NB4 (cell line): ENCODE results near the gene LRIG3.
"Not testable (repeated sequence)": the region's sequence is repeated elsewhere in the genome, so short reads cannot be mapped to it uniquely, and the experiment has no call there.

Source experiments
- POLR2A ChIP-seq: IDR thresholded peaks from 2 replicates; pipeline ENCODE4 v1.6.1; 2011; ENCODE audit warnings: mild to moderate bottlenecking; ENCODE audit not compliant: insufficient read length; ENCODE audit errors: extremely low read depth
- TF ChIP-seq, protein P1 (sequence below): IDR thresholded peaks from one replicate; pipeline ENCODE4 v1.5.1; 2012; ENCODE audit warnings: low read depth, low read length
- TF ChIP-seq, protein P2 (sequence below): IDR thresholded peaks from 2 replicates; pipeline ENCODE4 v1.6.1; 2011; ENCODE audit warnings: low read depth, low read length

DNA sequence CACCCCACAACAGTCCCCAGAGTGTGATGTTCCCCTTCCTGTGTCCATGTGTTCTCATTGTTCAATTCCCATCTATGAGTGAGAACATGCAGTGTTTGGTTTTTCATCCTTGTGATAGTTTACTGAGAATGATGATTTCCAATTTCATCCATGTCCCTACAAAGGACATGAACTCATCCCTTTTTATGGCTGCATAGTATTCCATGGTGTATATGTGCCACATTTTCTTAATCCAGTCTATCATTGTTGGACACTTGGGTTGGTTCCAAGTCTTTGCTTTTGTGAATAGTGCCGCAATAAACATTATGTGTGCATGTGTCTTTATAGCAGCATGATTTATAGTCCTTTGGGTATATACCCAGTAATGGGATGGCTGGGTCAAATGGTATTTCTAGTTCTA lies 17.6 kb downstream of the LRIG3 start:
- TF ChIP-seq, protein P1, sequence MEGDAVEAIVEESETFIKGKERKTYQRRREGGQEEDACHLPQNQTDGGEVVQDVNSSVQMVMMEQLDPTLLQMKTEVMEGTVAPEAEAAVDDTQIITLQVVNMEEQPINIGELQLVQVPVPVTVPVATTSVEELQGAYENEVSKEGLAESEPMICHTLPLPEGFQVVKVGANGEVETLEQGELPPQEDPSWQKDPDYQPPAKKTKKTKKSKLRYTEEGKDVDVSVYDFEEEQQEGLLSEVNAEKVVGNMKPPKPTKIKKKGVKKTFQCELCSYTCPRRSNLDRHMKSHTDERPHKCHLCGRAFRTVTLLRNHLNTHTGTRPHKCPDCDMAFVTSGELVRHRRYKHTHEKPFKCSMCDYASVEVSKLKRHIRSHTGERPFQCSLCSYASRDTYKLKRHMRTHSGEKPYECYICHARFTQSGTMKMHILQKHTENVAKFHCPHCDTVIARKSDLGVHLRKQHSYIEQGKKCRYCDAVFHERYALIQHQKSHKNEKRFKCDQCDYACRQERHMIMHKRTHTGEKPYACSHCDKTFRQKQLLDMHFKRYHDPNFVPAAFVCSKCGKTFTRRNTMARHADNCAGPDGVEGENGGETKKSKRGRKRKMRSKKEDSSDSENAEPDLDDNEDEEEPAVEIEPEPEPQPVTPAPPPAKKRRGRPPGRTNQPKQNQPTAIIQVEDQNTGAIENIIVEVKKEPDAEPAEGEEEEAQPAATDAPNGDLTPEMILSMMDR: not testable (repeated sequence)
- not testable (repeated sequence) for TF ChIP-seq POLR2A
- TF ChIP-seq, protein P2, sequence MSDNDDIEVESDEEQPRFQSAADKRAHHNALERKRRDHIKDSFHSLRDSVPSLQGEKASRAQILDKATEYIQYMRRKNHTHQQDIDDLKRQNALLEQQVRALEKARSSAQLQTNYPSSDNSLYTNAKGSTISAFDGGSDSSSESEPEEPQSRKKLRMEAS: not testable (repeated sequence)
